Psoas muscle (tissue), 8 donors: ENCODE data around the gene DIPK1A. TPM values are rescaled to one million over a fixed set of nuclear protein-coding genes. Genes with fewer than 3 reads are reported as not detected.

Experiments
- ATAC-seq, 4 donors: fragments of 200-7000 bp; cut with Tn5 transposase; one replicate each; pipeline ENCODE4 v1.9.1; 2020; ENCODE audit warnings: moderate library complexity in 3 of 4, mild to moderate bottlenecking in 2 of 4
- DNase-seq, 2 donors: peaks; one replicate each; pipeline ENCODE4 v3.0.0-alpha.2; 2020
- H3K27ac ChIP-seq: fragments of 200-600 bp; one replicate; pipeline ENCODE4 v1.8.0; 2022
- H3K27me3 ChIP-seq, 3 donors: fragments of 200-600 bp in 1 of 3; one replicate each; pipeline versions ENCODE4 v1.6.1 to v1.8.0; 2013 to 2022; ENCODE audit warnings: low read length in 2 of 3, mild to moderate bottlenecking in 2 of 3, moderate library complexity in 1 of 3; ENCODE audit not compliant: insufficient read depth in 3 of 3
- H3K36me3 ChIP-seq, 2 donors: fragments of 200-600 bp in 1 of 2; one replicate each; pipeline versions ENCODE4 v1.6.1 to v1.8.0; 2013 to 2022; ENCODE audit warnings: low read depth in 1 of 2, mild to moderate bottlenecking in 1 of 2, moderate library complexity in 1 of 2; ENCODE audit not compliant: insufficient read depth in 1 of 2
- H3K4me1 ChIP-seq: fragments of 200-600 bp; one replicate; pipeline ENCODE4 v1.8.0; 2022
- H3K4me3 ChIP-seq: fragments of 200-600 bp; one replicate; pipeline ENCODE4 v1.8.0; 2022; ENCODE audit warnings: mild to moderate bottlenecking
- H3K9me3 ChIP-seq: fragments of 200-600 bp; one replicate; pipeline ENCODE4 v1.8.0; 2022
- CTCF ChIP-seq: fragments of 200-600 bp; IDR thresholded peaks from one replicate; pipeline ENCODE4 v1.8.0; 2022; ENCODE audit warnings: antibody characterized with exemption
- WGBS, 3 donors: extraction: QIAGEN DNeasy Blood & Tissue Kit; methylation state at CpG; one replicate each; pipeline versions ENCODE4 v1.1.6 to v1.1.7; 2013; 5-methylcytosine and 5-hydroxymethylcytosine counted together
- intact Hi-C, 2 donors: fragments of 100-400 bp; cut with DNase I; formaldehyde crosslinking; loops; one replicate each; pipeline versions ENCODE4 v1.11.0 to v1.14.2; 2022
- polyA plus RNA-seq, 3 donors: library from polyadenylated mRNA; stranded (reverse); fragments of 200-250 nt; gene quantifications; one replicate each; pipeline ENCODE4 v1.2.3, GENCODE V29; 2013
- total RNA-seq, 4 donors: library from RNA; stranded (reverse); fragmentation: NEBNext Ultra II Directional in 2 of 4; extraction: Animal tissue kit (Norgen Biotek cat#: 25700) in 2 of 4; gene quantifications; one replicate each; pipeline versions ENCODE4 v1.2.1 to v1.2.4, GENCODE V29; 2021 to 2023
- donor health status: healthy with polysubstance abuse.
- donor health status: DM: no; HTN: no; CAD: no; lungs with moderate emphysema.
- donor health status: Bipolar disorder and iron deficiency.
- donor health status: healthy.
- donor health status: DM: yes; HTN: yes; CAD: no.
- donor health status: DM: no; HTN: no; CAD: no.
- donor health status: DM: no; HTN: no; CAD: no.
- donor health status: DM: yes; HTN: yes; CAD: no.

DIPK1A gene
- total and polyA plus RNA-seq, 7 donors: 2.2 to 7.9 (median 5.7) TPM

GRCh38 chr1:93003981-93004380 lies 42.7 kb upstream of the DIPK1A start:
- no peak for DNase-seq
- no peak overlapping the region for H3K4me3 ChIP-seq
- H3K27me3 ChIP-seq: no peaks in the 10 kb centered on the region
- no peak overlapping the region for H3K27ac ChIP-seq
- no peaks in the 10 kb centered on the region for H3K36me3 ChIP-seq
- WGBS, 3 donors: 85 to 96% (median 93%) methylated on average over 5 of the region's 5 CpGs
- TF ChIP-seq CTCF: no peak
- intact Hi-C loops: no loop called here
- H3K4me1 ChIP-seq: peaks cover 12% of the 10 kb centered on the region
- ATAC-seq: no peak
- H3K9me3 ChIP-seq: no peaks in the 10 kb centered on the region

- Histone ChIP-seq H3K4me3 (no peak overlapping the region), H3K4me1 (peaks cover 12% of the 10 kb centered on the region), H3K36me3 (no peaks in the 10 kb centered on the region), H3K9me3 (no peaks in the 10 kb centered on the region), H3K27ac (no peak overlapping the region), H3K27me3 (no peaks in the 10 kb centered on the region)
- DNase-seq (no peak), ATAC-seq (no peak)
- intact Hi-C loops: no loop called here
- 81 to 92% (median 92%) methylated on average over 2 of the region's 2 CpGs for WGBS, 3 donors
- no peak for TF ChIP-seq CTCF
Measured at GRCh38 chr1:93002781-93003180, 41.5 kb upstream of the DIPK1A start.

GRCh38 chr1:93001893-93002292 lies 40.6 kb upstream of the DIPK1A start:
- H3K27me3 ChIP-seq: no peaks in the 10 kb centered on the region
- H3K4me1 ChIP-seq: peaks cover 12% of the 10 kb centered on the region
- no peaks in the 10 kb centered on the region for H3K9me3 ChIP-seq
- H3K4me3 ChIP-seq: no peak overlapping the region
- ATAC-seq (no peak), DNase-seq (no peak)
- no peak for TF ChIP-seq CTCF
- intact Hi-C loops: no loop called here
- H3K27ac ChIP-seq: no peak overlapping the region
- H3K36me3 ChIP-seq: no peaks in the 10 kb centered on the region

GRCh38 chr1:93000751-93001175 lies 39.5 kb upstream of the DIPK1A start:
- no peak overlapping the region for H3K27ac ChIP-seq
- intact Hi-C loops: no loop called here
- peaks cover 12% of the 10 kb centered on the region for H3K4me1 ChIP-seq
- DNase-seq: no peak
- H3K9me3 ChIP-seq: no peaks in the 10 kb centered on the region
- TF ChIP-seq CTCF: no peak
- H3K4me3 ChIP-seq: no peak overlapping the region
- H3K27me3 ChIP-seq: no peaks in the 10 kb centered on the region
- no peak for ATAC-seq
- 2 to 3% (median 2%) methylated on average over 2 of the region's 2 CpGs for WGBS, 3 donors
- no peaks in the 10 kb centered on the region for H3K36me3 ChIP-seq

GRCh38 chr1:93000291-93000690 lies 39.0 kb upstream of the DIPK1A start:
- no peak overlapping the region for H3K27ac ChIP-seq
- no peaks in the 10 kb centered on the region for H3K9me3 ChIP-seq
- no peaks in the 10 kb centered on the region for H3K36me3 ChIP-seq
- peaks cover 12% of the 10 kb centered on the region for H3K4me1 ChIP-seq
- DNase-seq (no peak), ATAC-seq (no peak)
- H3K4me3 ChIP-seq: no peak overlapping the region
- intact Hi-C loops: no loop called here
- no peaks in the 10 kb centered on the region for H3K27me3 ChIP-seq
- no peak for TF ChIP-seq CTCF
- WGBS, 3 donors: 61 to 68% (median 67%) methylated on average over 2 of the region's 2 CpGs
